ENCODE data around the gene ERC2.
"Not testable (repeated sequence)": the region's sequence is repeated elsewhere in the genome, so short reads cannot be mapped to it uniquely, and the experiment has no call there.

ERC2 gene

DNA sequence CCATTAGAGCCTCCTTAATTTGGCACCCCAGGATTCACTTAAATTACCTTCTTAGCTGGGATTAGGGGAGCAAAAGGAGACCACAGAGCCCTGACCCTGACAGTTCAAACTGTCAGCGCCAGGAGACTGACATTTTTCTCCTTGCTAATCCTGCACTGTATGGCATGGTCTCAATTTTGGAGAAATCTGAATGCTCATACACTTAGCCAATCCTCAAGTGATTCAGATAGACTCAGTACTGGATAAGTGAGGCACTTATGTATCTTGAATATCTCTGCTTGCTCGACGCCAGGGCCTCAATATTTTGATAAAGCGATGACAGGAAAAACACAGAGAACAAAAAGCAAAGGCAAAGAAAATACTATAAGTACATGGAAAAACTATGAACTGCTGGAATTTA is 605.2 kb downstream of the ERC2 start:
- DNase-seq = no peak

DNA sequence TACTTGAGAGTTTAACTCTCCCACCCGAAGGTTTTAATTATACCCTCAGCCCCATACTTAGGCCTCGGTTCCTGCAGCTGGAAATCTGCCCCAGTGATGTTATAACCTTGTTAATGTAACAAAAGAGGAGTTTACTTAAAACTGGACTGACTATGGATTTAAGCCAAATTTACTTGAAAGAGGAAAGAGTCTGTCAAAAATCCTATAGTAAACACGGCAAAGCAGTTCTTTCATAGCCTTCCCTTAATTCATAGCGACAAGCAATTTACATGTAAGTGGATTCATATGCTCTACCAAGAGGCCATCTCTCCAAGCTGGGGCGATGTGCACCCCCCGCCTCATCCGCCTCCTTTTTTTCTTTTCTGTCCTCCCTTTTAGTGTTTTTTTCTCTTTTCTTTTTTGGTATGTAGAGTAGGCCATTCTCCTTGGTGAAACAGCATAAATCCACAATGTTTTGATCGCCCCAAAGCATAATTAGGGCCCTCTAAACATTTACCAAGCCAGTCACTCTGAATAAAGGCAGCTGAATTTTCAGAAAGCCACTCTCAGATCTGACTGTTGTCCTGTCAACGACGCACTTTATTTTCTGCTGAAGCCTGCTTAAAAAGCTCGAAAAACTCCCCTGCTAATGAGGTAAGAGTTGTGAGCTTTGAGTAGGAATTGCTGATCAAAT is 608.1 kb downstream of the ERC2 start:
- no peak for DNase-seq

DNA sequence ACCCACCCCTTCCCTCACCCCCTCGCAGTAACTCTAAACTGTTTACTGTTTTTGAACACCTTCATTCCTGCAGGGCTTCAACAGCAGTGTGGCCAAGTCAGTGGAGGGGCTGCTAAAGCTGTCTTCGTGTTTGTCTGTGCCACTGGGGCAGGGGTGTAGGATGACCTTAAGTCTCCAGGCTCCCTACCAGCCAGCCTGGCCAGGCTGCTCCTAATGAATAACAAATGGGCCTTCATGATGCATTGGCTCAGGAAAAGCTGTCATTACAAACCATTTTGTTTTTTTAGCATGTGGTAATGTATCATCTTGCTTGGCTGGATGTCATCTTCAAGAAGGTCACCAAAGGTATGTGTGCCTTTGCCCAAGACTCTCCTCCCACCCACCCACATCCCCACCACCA is 609.0 kb downstream of the ERC2 start:
- no peak for DNase-seq

DNA sequence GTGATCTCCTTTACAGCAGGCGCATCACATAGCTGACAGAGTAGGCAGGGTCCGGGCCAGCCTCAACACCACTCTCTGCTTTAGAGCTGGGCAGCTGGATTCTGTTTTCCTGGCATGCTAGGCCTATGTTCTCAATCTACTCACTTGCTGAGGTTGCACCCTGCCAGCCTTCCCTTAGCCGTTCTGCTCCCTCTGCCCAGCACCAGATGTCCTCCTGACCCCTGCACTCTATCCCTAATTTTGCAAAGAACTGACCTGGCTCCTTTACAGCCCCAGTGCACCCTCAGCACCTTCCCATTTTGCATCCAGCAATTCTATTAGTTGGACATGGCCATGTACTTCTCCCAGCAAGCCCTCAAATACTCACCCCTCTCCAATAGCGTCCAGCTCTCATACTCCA is 609.5 kb downstream of the ERC2 start:
- no peak for DNase-seq

DNA sequence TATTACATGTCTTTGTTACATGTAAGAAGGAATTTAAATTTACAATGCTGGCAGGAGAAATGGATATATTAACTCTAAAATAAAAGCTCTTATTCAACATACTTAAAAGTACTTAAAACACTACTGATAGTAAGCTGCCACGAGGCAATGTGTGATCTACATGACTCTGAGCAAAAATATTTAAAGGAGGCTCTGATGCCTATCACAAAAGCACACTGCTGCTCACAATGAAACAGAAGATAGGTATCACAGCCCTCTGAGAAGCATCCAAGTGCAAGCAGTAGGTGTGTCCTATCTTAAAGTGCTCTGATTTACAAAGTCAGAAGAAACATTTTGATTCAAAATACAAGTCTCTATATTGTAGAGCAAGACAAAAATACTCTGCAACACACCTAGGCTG is 610.0 kb downstream of the ERC2 start:
- no peak for DNase-seq

DNA sequence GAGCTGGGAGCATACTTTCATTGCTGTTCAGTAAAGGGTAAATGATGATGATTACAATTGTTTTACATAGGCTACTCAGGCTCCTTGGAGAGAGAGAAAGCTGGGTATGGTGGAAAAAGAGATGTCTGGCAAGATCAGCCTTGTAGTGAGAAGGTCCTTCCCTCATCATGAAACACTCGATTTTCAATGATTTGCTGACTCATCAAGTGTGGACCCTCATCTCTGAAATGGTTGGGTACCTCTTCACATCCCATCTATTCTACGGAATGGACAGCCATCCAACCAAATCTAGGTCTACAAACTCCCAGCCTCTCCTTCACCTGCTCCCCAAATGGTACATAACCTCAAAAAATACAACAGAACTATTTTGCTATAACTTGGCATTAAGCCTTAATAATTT is 610.6 kb downstream of the ERC2 start:
- no peak for DNase-seq

DNA sequence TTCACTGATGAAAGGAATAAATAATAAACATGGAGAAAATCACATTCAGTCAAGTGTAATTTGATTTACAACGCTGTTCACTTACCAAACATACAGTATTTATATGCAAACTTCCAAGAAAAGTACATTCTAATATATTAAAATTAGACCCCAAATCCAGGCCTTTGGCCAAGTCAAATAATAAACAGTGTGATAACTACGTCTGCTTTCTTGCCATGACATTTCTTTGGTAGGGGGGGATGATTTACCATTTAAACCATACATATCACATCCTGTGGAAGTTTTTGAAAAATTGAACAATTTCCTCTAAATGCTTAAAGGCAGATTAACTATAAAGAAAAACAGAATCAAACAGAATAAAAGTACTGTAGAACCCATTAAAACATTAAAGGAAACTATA is 613.0 kb downstream of the ERC2 start:
- DNase-seq = no peak

DNA sequence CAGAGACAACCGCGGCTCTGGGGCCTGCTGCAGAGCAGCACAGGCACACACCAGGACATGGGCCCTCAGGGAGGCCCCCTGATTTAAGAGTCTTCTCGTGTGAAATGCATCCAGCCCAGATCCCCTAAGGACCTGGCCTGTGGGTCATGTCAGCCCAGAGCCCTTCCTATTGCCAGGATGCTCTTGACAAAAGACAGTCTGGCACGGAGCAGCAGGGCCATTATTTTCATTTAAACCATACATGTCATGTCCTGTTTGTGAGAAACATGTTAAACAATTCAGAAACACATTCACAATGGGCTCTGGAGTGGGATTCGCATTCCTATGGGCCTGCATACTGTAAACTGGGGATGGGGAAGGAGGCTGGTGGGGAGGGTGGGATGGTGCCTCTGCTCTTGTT is 613.8 kb downstream of the ERC2 start:
- no peak for DNase-seq

DNA sequence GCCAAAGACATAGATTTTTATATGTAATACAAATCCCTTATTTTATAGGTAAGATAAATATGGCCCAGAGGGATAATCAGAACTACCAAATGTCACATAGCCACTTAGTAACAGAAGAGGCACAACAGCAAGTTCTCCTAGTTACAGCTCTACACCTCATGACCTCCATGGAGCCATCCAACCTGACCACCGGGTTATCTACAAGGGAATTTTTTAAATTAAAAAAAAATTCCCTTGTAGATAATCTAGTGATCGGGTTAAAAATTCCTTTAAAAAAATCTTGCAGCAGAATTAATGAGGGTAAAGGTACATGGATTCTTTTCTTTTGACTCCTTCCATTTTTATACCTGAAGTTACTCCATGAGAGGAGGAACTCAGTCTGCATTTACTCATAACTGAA is 615.9 kb downstream of the ERC2 start:
- no peak for DNase-seq

DNA sequence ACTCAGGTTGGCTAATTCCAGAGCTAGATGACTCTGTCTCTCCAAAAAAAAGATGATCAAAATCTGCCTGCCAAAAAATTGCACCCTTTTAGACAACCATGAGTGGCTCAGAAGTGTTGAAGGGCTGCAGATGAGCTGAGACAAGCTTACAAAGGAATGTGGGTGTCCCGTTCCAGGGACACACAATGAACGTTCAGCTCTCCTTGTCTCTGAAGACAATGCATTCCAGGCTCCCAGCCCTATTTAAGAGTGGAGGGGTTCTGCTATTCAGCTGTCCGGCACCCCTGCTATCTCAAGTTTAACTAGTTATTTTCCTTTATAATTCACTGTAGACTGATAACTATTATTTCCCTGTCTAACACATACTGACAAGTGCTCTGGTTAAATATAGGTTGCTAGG is 626.1 kb downstream of the ERC2 start:
- DNase-seq = no peak

DNA sequence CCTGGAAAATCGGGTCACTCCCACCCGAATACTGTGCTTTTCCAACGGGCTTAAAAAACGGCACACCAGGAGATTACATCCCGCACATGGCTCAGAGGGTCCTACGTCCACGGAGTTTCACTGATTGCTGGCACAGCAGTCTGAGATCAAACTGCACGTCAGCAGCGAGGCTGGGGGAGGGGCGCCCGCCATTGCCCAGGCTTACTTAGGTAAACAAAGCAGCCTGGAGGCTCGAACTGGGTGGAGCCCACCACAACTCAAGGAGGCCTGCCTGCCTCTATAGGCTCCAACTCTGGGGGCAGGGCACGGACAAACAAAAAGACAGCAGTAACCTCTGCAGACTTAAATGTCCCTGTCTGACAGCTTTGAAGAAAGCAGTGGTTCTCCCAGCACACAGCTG is 636.4 kb downstream of the ERC2 start:
- DNase-seq = not testable (repeated sequence)

DNA sequence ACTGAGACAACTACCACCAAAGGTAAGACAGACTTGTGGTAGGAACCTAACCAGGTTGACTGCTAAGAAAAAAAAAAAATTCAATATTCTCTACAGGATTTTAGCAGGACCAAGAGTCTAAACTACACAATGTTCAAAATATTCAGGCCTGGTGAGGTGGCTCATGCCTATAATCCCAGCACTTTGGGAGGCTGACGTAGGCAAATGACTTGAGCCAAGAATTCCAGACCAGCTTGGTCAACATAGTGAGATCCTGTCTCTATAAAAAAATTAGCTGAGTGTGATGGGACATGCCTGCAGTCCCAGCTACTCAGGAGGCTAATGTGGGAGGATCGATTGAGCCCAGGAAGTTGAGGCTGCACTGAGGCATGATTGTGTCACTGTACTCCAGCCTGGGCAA is 639.6 kb downstream of the ERC2 start:
- DNase-seq = no peak

DNA sequence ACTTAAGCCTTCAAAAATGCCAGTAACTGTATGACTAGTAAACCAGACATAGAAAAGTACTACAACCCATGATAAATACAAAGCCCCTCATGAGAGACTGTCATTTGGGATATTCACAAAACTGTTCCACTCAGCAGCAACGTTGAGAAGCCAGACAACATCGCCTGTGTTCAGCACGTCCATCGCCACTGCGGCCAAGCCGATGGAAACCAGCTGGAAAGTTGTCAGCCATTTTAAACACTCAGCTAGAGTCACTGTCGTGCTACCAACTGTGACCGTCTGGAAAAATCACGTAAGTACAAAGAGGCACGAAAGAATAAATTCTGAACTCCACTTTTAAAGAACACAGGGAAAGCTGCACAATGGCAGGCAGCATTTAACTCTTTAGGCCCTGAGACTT is 640.5 kb downstream of the ERC2 start:
- no peak for DNase-seq

DNA sequence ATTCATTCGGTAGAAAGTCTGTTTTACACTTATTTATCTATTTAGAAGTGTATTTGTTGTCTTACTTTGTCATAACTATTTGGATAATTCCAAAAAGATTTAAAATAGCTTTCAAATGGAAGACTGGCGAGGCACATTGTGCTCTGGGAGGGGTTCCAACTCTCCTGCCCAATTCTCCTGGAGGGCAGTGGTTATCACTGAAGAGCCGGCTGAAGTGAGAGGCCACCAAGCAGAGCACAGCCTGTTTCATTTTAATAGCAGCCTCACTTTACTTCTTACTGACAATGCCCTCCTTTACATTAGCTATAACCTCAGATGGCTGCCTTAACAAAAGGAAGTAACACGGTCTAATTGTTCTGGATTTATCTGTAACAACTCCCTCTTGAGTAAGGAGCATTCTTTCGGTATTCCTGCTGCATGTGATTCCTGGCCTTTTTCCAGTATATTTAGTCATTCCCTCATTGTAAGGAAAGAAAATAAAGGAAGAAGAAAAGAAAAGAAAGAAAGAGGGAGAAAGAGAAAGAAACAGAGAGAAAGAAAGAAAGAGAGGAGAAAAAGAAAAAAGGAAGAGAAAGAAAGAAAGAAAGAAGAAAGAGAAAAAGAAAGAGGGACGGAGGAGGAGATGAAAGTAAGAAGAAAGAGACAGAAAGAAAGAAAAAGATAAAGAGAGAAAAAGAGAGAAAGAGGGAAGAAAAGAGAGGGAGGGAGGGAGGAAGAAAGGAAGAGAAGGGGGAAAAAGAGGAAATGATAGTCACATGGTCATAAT is 641.4 kb downstream of the ERC2 start:
- DNase-seq = no peak

DNA sequence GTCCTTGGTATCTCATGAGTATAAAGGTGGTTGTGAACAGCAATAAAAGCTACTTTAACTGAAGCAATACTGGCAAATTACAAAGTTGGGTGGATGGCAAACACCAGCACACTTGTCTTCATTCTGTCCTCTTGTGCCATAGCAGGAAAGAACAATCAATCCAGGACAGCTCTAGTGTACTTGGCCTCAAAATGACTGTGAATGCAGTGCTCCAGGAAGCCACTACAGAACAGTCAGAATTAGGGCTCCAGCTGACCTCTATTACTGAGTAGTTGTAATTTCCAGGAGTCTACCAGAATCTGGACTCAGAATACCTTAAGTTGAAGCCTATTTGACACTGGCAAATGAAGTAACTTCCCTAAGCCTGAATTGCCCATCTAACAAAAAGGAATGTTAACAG is 642.2 kb downstream of the ERC2 start:
- no peak for DNase-seq

DNA sequence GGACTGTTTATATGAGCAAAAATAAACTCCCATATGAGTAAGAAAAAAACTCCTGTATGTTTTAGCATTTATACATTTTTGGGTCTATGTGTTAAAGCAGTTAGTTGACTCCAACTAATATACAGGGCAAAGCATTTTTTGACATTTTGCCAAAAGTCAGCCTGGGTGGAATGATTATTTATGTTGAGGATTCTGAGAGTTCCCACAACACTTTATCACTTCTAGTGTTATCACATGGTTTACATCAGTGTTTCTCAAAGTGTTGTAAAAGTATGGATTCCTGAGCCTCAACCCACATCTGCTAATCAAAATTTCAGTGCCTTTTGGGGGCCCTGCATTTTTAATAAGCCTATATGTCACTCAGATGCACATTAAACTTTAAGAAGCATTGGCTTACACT is 643.9 kb downstream of the ERC2 start:
- DNase-seq = no peak

DNA sequence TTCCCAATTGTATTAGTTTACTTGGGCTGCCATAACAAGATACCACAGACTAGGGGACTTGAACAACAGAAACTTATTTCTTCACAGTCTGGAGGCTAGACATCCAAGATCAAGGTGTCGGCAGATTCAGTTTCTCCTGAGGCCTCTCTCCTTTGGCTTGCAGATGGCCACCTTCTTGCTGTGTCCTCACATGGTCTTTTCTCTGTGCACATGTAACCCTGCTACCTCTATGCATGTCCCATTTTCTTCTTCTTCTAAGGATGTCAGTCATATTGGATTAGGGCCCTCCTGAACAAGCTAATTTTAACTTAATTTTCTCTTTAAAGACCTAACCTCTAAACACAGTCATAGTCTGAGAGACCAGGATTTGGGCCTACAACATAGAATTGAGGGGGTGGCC is 644.4 kb downstream of the ERC2 start:
- no peak for DNase-seq

DNA sequence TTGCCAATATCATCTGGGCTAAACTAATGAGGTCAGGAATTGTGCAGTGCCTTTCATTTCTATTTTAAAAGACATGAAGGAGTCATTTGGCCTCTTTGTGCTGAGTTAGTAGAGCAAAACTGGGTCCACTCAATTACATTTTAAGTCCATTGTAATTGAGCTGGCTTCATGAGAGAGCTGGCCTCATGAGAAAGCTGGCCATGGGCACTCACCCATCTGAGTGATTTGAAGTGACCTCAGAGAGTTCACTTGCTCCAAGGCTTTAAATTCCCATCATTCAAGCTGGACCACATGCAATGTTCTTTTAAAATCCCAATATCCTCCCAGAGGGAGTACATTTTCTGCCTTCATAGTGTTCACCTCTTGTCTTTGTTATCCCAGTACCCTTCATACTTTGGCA is 645.3 kb downstream of the ERC2 start:
- DNase-seq = no peak

DNA sequence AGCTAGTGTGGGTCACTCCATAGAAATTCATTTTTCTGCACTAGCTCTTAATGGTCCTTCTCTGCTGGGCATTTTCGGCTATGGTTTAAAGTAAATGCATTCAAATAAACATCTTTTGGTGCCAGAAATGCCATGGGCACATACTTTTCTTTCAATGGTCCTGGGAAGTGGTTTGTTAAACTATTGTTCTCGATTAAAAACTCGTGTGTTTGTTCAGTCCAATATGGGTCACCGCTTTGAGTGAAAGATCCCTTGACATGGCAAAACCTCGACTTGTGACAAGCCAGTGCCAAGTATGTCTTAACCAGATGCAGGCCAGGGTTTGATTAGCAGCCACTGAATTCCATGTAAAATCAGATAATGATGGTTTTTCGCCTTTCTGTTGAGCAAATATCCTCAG is 649.3 kb downstream of the ERC2 start:
- DNase-seq = no peak

DNA sequence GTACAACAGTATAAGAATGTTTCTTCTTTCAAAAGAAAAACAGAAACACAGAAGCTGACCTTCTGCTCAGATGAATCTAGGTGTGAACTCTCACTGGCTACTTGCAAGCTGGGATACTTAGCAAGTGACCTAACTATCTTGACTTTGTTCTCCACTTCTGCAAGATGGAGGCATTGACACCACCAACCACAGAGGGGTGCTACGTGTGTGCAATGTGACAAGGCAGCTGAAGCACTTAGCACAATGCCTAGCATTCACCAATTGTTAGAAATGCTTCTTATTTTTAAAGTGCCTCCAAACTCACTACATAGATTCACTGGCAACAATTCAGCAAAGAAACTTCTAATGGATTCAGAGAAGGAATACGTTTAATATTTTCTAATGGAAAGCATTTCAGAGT is 649.8 kb downstream of the ERC2 start:
- no peak for DNase-seq

DNA sequence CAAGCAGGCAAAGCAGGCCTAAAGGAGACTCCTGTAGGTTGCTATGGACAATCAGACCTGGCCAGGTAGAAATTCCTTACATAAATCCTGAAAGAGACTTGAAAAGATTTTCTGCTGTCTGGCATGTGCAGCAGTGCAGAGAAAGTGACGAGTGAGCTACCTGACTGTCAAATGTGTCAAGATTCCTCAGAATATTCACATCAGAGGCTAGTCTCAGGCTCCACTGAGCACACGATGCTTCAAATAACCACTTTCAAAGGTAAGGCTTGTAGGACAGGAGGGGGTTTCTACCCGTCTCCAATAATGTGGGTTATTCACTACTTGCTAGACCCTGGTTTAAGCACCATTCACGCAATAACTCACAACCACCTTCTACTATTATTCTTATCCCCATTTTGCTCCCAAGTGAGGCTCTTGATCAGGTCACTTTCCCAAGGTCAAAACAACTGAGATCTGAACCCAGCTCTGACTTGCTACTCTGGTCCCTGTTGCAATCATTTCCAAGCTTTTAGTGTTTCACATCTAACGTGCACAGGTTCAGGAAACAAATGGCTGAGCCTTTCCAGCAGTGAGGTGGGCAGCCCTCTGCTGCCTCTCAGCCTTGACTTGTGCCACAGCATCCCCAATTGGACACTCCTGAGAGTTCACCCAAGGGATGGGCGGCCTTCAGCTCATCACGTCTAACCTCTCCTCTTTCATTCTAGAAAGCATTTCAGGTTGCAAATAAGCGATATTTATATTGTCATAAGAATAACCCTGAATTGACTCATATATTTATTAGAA is 651.3 kb downstream of the ERC2 start:
- DNase-seq = no peak

DNA sequence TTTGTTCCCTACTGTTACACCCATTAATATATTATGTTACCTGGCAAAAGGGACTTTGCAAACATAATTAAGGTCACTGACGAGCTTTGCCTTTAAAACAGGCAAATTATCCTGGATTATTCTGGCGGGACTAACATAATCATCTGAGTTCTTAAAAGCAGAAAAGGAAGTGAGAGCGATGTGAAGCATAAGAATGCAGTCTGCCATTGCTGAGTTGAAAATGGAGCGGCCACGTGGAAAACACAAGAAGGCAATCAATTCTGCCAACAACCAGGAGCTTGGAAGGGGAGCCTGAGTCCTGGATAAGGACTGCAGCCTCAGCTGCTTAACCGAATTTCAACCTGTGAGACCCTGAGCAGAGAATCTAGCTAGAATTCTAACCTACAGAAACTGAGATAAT is 653.0 kb downstream of the ERC2 start:
- DNase-seq = no peak

DNA sequence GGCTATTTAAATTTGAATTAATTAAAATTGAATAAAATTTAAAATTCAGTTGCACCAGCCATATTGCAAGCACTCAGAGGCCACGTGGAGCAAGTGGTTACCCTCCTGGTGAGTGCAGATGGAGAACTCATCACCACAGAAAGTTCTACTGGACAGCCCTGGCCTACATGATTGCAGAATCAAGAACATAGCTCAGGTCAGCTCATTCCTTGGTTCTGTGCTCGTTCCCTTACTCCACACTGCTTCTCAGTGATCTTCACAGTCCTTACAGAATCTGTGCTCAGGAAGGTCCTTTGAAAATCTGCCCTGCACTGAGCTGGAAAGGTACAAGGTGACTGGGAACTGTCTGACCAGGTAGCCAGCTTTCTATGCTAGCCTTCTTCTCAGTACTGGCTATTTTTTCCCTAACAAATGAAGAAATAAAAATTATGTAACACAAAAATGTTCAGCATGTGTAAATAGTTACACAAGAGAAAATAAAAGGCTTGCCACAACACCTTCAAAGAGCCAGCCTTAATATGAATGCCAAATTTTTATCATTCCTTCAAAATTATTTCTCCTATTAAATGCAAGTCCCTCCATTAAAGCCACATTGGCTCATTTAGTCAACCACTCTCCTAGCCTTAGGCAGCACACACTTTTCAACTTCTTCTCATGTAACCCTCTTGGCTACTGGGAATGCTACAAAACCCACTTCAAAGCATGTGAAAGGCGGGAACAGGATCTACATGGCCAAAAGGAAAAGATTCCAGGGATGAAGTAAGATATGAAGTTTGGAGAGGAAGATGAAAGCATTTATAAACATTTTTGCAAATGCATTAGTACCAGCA is 654.8 kb downstream of the ERC2 start:
- DNase-seq = no peak
